Cardiac muscle cell (in vitro differentiated cells and primary cell): ENCODE results near the gene KRTAP10-8. TPM values are rescaled to one million over a fixed set of nuclear protein-coding genes. Genes with fewer than 3 reads are reported as not detected.
"Not testable (repeated sequence)": the region's sequence is repeated elsewhere in the genome, so short reads cannot be mapped to it uniquely, and the experiment has no call there.

Experiments used
- DNase-seq, 2 donors: peaks; one replicate each; pipeline versions ENCODE4 v3.0.0 to v3.0.0-alpha.2; 2010 to 2017; ENCODE audit warnings: low read depth in 1 of 2, low spot score in 1 of 2
- H3K27ac ChIP-seq: fragments of 200-600 bp; sonication (generic); 2 replicates; pipeline ENCODE4 v1.5.1; 2016
- H3K27me3 ChIP-seq: fragments of 200-600 bp; sonication (generic); 2 replicates; pipeline ENCODE4 v1.6.0; 2016; ENCODE audit warnings: control low read depth
- H3K36me3 ChIP-seq: fragments of 200-600 bp; sonication (generic); 2 replicates; pipeline ENCODE4 v1.5.1; 2016; ENCODE audit warnings: control low read depth
- H3K4me1 ChIP-seq: fragments of 200-600 bp; sonication (generic); 2 replicates; pipeline ENCODE4 v1.8.1; 2017; ENCODE audit warnings: low read depth, mild to moderate bottlenecking, mixed run types
- H3K4me3 ChIP-seq: fragments of 200-600 bp; sonication (generic); 2 replicates; pipeline ENCODE4 v1.5.1; 2016; ENCODE audit warnings: mild to moderate bottlenecking
- H3K9me3 ChIP-seq: fragments of 200-600 bp; sonication (generic); 2 replicates; pipeline ENCODE4 v1.5.1; 2017; ENCODE audit warnings: low read depth, mild to moderate bottlenecking, control low read depth
- polyA plus RNA-seq: library from polyadenylated mRNA; unstranded; fragments of >200 nt; fragmentation: Nextera tagmentation; extraction: Ambion mirVana; gene quantifications from 2 replicates; pipeline ENCODE4 v1.2.1, GENCODE V29; 2016
- total RNA-seq: library from RNA; depleted of rRNA; stranded (reverse); fragments of >200 nt; gene quantifications from 2 replicates; pipeline ENCODE4 v1.2.3, GENCODE V29; 2016
- TF ChIP-seq, protein P1 (sequence below): IDR thresholded peaks from 2 replicates; pipeline ENCODE4 v1.5.1; 2012; ENCODE audit warnings: low read depth, mild to moderate bottlenecking, low read length

KRTAP10-8 gene
- total and polyA plus RNA-seq, 2 experiments from 2014 or later, result not detected

DNA sequence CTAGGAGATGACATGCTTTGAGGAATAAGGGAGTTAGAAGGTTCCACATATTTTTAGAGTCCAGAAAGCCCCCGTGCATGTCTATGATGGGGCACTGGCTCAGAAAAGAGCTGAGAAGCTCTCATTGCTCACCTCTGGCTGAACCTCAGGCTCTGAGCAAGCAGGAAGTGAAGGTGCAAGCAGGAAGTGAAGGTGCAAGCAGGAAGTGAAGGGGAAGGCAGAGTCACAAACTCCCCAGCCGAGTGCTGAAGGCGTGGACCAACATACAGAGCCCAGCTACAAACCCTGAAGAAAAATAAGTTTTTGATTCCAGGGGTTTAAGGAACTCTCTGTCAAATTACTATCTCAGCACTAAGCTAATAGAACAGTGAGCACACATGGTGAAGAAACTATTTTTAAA, 7.0 kb downstream of the KRTAP10-8 start:
- TF ChIP-seq, protein P1, sequence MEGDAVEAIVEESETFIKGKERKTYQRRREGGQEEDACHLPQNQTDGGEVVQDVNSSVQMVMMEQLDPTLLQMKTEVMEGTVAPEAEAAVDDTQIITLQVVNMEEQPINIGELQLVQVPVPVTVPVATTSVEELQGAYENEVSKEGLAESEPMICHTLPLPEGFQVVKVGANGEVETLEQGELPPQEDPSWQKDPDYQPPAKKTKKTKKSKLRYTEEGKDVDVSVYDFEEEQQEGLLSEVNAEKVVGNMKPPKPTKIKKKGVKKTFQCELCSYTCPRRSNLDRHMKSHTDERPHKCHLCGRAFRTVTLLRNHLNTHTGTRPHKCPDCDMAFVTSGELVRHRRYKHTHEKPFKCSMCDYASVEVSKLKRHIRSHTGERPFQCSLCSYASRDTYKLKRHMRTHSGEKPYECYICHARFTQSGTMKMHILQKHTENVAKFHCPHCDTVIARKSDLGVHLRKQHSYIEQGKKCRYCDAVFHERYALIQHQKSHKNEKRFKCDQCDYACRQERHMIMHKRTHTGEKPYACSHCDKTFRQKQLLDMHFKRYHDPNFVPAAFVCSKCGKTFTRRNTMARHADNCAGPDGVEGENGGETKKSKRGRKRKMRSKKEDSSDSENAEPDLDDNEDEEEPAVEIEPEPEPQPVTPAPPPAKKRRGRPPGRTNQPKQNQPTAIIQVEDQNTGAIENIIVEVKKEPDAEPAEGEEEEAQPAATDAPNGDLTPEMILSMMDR, result no peak
- Histone ChIP-seq H3K27me3 (no peaks in the 10 kb centered on the region), H3K4me1 (no peaks in the 10 kb centered on the region), H3K4me3 (no peak overlapping the region), H3K27ac (no peak overlapping the region), H3K36me3 (no peaks in the 10 kb centered on the region), H3K9me3 (no peaks in the 10 kb centered on the region)
- DNase-seq, result no peak

DNA sequence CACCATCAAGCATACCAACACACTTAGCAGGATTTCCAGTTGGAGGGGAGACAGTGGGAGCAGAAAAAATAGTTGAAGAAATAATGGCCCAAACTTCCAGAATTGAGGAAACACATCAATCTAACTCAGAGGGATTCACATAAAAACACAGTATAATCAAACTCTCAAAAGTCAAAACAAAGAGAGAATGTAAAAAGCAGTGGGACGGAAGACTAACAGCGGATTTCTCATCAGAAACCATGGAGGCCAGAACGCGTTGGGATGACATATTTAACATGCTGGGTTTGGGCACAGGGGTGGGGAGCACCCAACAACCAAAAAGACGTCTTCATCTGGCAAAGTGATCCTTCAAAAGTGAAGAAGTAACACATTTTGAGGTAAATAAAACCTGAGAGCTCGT, 8.0 kb downstream of the KRTAP10-8 start:
- no peak overlapping the region for H3K4me3 ChIP-seq
- DNase-seq, result no peak
- H3K4me1 ChIP-seq, result no peaks in the 10 kb centered on the region
- no peaks in the 10 kb centered on the region for H3K36me3 ChIP-seq
- H3K27me3 ChIP-seq, result no peaks in the 10 kb centered on the region
- no peak overlapping the region for H3K27ac ChIP-seq
- TF ChIP-seq, protein P1, result no peak
- no peaks in the 10 kb centered on the region for H3K9me3 ChIP-seq

DNA sequence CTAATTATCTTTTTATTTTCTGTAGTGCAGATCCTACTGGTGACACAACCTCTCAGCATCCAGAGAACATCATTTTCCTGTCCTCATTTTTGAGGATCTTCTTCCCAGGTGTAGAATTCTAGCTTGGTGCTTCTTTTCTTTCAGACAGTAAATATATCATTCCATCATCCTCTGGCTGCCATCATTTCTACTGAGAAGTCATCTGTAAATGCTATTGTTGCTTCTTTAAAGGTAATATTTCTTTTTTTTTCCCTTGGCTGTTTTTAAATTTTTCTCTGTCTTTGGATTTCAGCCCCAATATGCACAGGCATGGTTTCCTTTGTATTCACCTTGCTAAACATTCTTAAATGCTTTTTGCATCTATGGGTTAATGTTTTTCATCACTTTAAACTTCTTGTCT, 11.7 kb downstream of the KRTAP10-8 start:
- H3K27ac ChIP-seq, result no peak overlapping the region
- H3K36me3 ChIP-seq, result no peaks in the 10 kb centered on the region
- no peak overlapping the region for H3K4me3 ChIP-seq
- TF ChIP-seq, protein P1, result no peak
- DNase-seq, result no peak
- no peaks in the 10 kb centered on the region for H3K27me3 ChIP-seq
- H3K9me3 ChIP-seq, result no peaks in the 10 kb centered on the region
- no peaks in the 10 kb centered on the region for H3K4me1 ChIP-seq

DNA sequence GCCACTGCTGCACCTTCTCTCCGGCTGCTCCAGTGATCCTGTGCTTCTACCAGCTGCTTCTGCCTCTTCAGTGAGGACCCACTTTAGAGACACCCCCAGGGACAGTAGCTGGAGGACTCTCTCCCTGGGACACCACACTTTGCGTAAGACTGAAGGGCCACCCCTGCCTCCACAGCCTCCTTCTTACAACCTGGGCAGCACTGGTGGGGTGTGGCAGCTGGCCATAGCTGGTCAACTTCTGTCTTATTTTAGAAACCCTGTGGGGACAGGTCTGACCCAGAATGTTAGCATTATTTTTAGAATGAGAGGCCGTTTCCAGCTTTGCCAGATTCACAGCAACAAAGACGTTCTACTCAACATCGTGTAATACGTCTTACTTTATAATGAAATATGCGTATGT, 13.9 kb downstream of the KRTAP10-8 start:
- TF ChIP-seq, protein P1, result no peak
- Histone ChIP-seq H3K4me1 (no peaks in the 10 kb centered on the region), H3K4me3 (no peak overlapping the region), H3K36me3 (no peaks in the 10 kb centered on the region), H3K27ac (no peak overlapping the region), H3K27me3 (no peaks in the 10 kb centered on the region), H3K9me3 (no peaks in the 10 kb centered on the region)
- no peak for DNase-seq

DNA sequence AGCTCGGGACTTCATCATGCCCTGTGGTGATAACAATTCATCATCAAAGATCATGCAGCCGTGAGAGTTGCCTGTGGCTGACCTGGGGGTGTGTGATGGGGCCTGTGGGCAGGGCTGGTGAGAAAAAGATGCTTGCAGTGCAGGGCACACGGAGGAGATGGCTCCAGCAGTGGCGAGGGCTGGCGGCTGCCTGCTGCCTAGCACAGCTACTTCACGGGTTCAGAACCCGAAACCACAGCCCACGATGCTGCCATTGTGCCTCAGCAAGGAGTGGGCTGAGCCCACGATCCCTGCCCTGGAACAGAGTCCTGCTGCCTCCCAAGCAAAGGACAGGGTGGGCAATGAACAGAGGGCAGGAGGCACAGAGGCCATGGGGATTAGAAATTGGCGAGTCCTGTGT, 14.4 kb downstream of the KRTAP10-8 start:
- H3K9me3 ChIP-seq, result no peaks in the 10 kb centered on the region
- no peak overlapping the region for H3K4me3 ChIP-seq
- no peaks in the 10 kb centered on the region for H3K4me1 ChIP-seq
- no peak overlapping the region for H3K27ac ChIP-seq
- DNase-seq, result no peak
- TF ChIP-seq, protein P1, result no peak
- no peaks in the 10 kb centered on the region for H3K36me3 ChIP-seq
- H3K27me3 ChIP-seq, result no peaks in the 10 kb centered on the region

DNA sequence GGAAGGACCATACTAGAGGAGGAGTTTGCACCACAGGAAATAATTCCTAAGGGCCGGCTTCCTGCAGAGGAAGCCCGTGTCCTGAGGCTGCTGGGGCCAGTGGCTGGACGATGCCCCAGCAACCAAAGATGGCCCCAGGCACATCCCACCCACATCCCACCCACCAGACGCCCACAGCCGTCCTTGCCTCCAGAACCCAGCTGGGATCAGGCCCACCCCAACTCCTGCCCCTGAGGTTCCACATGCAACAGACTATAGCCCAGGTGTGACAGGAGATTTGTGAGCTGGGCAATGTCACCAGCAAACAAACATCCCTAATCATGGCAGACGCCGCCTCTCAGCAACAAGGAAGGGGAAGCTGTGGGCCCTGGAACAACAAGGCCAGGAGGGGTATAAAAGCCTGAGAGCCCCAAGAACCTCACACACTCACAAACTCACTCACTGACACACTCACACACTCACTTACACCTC, 14.8 kb downstream of the KRTAP10-8 start, which contains the start of gene KRTAP10-9:
Gene KRTAP10-9 (plus strand): TSS at position 421 of the 471 bp plus-strand sequence. CDS start 79 bp downstream, outside the sequence.
- no peaks in the 10 kb centered on the region for H3K36me3 ChIP-seq
- no peak within 1 kb of the TSS for H3K27ac ChIP-seq
- no peaks in the 10 kb centered on the region for H3K4me1 ChIP-seq
- DNase-seq, result no peak
- H3K9me3 ChIP-seq, result no peaks in the 10 kb centered on the region
- TF ChIP-seq, protein P1, result no peak
- no peak within 1 kb of the TSS for H3K4me3 ChIP-seq
- no peaks in the 10 kb centered on the region for H3K27me3 ChIP-seq

DNA sequence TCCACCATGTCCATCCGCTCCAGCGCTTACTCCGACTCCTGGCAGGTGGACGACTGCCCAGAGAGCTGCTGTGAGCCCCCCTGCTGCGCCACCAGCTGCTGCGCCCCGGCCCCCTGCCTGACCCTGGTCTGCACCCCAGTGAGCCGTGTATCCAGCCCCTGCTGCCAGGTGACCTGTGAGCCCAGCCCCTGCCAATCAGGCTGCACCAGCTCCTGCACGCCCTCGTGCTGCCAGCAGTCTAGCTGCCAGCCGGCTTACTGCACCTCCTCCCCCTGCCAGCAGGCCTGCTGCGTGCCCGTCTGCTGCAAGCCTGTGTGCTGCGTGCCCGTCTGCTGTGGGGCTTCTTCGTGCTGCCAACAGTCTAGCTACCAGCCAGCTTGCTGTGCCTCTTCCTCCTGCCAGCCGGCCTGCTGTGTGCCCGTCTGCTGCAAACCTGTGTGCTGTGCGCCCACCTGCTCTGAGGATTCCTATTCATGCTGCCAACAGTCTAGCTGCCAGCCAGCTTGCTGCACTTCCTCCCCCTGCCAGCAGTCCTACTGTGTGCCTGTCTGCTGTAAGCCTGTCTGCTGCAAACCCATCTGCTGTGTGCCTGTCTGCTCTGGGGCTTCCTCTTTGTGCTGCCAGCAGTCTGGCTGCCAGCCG, 15.4 kb downstream of the KRTAP10-8 start:
- not testable (repeated sequence) for H3K36me3 ChIP-seq, H3K4me3 ChIP-seq, H3K27ac ChIP-seq, H3K4me1 ChIP-seq, DNase-seq, H3K9me3 ChIP-seq, H3K27me3 ChIP-seq

DNA sequence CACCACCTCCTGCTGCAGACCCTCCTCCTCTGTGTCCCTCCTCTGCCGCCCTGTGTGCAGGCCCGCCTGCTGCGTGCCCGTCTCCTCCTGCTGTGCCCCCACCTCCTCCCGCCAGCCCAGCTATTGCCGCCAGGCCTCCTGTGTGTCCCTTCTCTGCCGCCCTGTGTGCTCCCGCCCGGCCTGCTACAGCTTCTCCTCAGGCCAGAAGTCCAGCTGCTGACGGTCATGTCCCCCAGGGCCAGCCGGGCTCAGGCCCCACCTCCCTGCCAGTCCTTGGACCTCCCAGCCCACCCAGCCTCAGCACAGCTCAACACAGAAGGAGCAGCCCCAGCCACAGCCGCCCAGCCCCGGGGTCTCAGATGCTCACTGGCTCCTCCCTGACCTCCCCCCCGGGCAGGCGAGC, 16.0 kb downstream of the KRTAP10-8 start:
- H3K9me3 ChIP-seq, H3K4me3 ChIP-seq, H3K27me3 ChIP-seq, H3K36me3 ChIP-seq, H3K4me1 ChIP-seq, DNase-seq, H3K27ac ChIP-seq: not testable (repeated sequence)
